ENCODE results near the gene PCDH17. TPM values are rescaled to one million over a fixed set of nuclear protein-coding genes. Genes with fewer than 3 reads are reported as not detected.

PCDH17 gene
- total RNA-seq, 1 experiment from 2014 or later = not detected

DNA sequence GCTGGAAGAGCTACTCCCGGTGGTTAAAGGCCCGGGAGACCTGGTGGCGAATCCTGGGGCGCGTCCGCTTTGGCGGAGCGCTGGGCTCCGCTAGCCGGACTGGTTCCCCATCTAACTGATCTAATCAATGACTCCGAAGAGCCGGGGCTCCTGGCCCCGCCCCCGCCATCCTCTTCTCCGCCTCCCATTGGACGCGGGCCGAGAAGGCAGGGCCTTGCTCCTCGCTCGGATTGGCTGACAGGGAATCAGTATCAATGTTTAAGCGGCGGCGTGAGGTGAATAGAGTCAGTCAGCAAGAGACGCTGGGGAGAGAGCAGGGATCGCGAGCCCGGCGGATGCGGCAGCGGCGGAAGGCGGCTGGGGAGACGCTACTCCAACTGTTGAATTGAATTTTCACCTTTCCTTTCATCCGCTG, 1.7 kb upstream of the PCDH17 start:
- CTCF ChIA-PET = interaction anchor here (0.6 to 0.7 kb wide), 2 partner anchors 42 to 1326 kb away, joined by 3 to 4 read pairs; no protein-coding TSS in a partner anchor
- Mint-ChIP-seq H3K9me3 (ENCODE audit: unreplicated experiment) (no peaks in the 10 kb centered on the region), H3K4me1 (ENCODE audit: insufficient read depth, unreplicated experiment) (peaks cover 10% of the 10 kb centered on the region), H3K27ac (ENCODE audit: low read depth, unreplicated experiment) (no peak overlapping the region), H3K4me3 (ENCODE audit: unreplicated experiment) (no peak overlapping the region), H3K36me3 (ENCODE audit: insufficient read depth, unreplicated experiment) (no peaks in the 10 kb centered on the region), H3K27me3 (ENCODE audit: insufficient read depth, unreplicated experiment) (peaks cover 44% of the 10 kb centered on the region)
- no TSS peak for BruUV-seq (replicated peaks)
- POLR2A ChIA-PET = no interaction called here
- intact Hi-C loops (cut with micrococcal nuclease) = loop anchor here (5.0 kb wide), 1 partner anchor 1332 kb away; no protein-coding TSS in a partner anchor
- DNase-seq (ENCODE audit: unreplicated experiment) = no peak
- TF ChIP-seq, protein P1, sequence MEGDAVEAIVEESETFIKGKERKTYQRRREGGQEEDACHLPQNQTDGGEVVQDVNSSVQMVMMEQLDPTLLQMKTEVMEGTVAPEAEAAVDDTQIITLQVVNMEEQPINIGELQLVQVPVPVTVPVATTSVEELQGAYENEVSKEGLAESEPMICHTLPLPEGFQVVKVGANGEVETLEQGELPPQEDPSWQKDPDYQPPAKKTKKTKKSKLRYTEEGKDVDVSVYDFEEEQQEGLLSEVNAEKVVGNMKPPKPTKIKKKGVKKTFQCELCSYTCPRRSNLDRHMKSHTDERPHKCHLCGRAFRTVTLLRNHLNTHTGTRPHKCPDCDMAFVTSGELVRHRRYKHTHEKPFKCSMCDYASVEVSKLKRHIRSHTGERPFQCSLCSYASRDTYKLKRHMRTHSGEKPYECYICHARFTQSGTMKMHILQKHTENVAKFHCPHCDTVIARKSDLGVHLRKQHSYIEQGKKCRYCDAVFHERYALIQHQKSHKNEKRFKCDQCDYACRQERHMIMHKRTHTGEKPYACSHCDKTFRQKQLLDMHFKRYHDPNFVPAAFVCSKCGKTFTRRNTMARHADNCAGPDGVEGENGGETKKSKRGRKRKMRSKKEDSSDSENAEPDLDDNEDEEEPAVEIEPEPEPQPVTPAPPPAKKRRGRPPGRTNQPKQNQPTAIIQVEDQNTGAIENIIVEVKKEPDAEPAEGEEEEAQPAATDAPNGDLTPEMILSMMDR (IDR thresholded peaks at IDR 0.05; ENCODE audit: unreplicated experiment) = no peak

DNA sequence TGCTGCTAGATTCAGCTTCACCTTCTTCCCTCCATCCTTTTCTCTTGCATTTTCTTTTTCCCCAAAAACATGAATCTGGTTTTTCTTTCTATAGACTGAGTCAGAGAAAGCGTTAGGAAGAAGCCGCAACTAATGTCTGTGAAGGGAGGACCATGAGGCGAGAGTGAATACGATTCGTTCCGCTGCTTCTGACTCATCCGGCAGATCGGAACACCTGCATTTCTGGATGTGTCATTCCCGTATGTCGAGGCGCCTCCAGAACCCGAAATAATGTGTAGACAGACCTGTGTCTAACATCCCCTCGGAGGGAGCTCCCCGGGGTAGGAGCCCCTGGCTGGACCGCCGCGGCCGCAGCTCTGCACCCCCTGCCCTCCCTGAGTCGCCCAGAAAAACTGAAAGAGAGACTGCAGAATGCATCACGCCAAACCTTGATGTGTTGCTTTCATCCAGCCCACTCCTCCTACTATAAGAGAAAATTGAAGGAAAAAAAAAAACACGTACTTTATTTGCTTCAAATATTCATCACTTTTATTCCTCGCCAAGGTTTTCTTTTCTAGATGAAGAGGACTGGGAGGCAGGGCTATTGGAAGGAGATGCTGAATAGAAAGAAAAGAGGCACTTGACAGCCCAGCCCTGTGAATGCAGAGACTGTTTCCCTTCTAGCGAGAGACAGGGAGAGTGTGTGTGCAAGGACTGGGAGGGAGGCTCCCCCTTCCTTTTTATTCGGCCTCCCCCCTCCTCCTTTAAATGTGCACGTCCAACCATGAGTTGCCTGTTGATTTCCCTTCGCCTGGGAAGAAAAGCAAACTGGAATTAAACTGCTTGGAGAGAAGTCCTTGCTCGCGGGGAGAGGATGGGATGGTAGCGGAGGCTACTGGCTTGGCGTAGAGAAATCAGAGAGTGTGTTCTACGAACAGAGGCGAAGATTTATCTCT, 616 bp upstream of the PCDH17 start:
- no peak for DNase-seq (ENCODE audit: unreplicated experiment)
- TF ChIP-seq, protein P1 (IDR thresholded peaks at IDR 0.05; ENCODE audit: unreplicated experiment) = no peak
- H3K4me3 Mint-ChIP-seq (ENCODE audit: unreplicated experiment) = peak overlapping the region; percentile 58
- intact Hi-C loops (cut with micrococcal nuclease) = no loop called here
- no TSS peak for BruUV-seq (replicated peaks)
- CTCF ChIA-PET = interaction anchor here (0.6 to 0.7 kb wide), 2 partner anchors 33 to 1324 kb away, joined by 3 to 4 read pairs; no protein-coding TSS in a partner anchor
- H3K9me3 Mint-ChIP-seq (ENCODE audit: unreplicated experiment) = no peaks in the 10 kb centered on the region
- POLR2A ChIA-PET = no interaction called here
- H3K27ac Mint-ChIP-seq (ENCODE audit: low read depth, unreplicated experiment) = no peak overlapping the region
- no peaks in the 10 kb centered on the region for H3K36me3 Mint-ChIP-seq (ENCODE audit: insufficient read depth, unreplicated experiment)
- peaks cover 44% of the 10 kb centered on the region for H3K27me3 Mint-ChIP-seq (ENCODE audit: insufficient read depth, unreplicated experiment)
- H3K4me1 Mint-ChIP-seq (ENCODE audit: insufficient read depth, unreplicated experiment) = peaks cover 10% of the 10 kb centered on the region

DNA sequence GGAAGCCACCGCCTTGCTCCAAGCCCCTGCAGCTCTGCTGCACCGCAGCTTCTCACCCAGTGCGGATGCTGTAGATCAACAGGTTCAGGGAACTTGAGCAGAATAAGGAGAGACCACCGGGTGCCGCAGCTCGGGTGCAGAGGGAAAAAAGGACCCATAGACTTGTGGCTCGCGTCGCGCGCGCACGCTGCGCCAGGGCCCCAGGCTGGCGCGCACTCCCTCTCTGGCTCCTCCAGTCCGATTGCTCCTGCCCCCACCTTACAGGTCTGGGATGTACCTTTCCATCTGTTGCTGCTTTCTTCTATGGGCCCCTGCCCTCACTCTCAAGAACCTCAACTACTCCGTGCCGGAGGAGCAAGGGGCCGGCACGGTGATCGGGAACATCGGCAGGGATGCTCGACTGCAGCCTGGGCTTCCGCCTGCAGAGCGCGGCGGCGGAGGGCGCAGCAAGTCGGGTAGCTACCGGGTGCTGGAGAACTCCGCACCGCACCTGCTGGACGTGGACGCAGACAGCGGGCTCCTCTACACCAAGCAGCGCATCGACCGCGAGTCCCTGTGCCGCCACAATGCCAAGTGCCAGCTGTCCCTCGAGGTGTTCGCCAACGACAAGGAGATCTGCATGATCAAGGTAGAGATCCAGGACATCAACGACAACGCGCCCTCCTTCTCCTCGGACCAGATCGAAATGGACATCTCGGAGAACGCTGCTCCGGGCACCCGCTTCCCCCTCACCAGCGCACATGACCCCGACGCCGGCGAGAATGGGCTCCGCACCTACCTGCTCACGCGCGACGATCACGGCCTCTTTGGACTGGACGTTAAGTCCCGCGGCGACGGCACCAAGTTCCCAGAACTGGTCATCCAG, 964 bp downstream of the PCDH17 start:
- TF ChIP-seq, protein P1 (IDR thresholded peaks at IDR 0.05; ENCODE audit: unreplicated experiment) = no peak
- H3K27me3 Mint-ChIP-seq (ENCODE audit: insufficient read depth, unreplicated experiment) = peaks cover 56% of the 10 kb centered on the region
- POLR2A ChIA-PET = no interaction called here
- H3K9me3 Mint-ChIP-seq (ENCODE audit: unreplicated experiment) = no peaks in the 10 kb centered on the region
- intact Hi-C loops (cut with micrococcal nuclease) = no loop called here
- H3K36me3 Mint-ChIP-seq (ENCODE audit: insufficient read depth, unreplicated experiment) = no peaks in the 10 kb centered on the region
- no TSS peak for BruUV-seq (replicated peaks)
- H3K4me3 Mint-ChIP-seq (ENCODE audit: unreplicated experiment) = no peak overlapping the region
- H3K27ac Mint-ChIP-seq (ENCODE audit: low read depth, unreplicated experiment) = no peak overlapping the region
- no peak for DNase-seq (ENCODE audit: unreplicated experiment)
- H3K4me1 Mint-ChIP-seq (ENCODE audit: insufficient read depth, unreplicated experiment) = peaks cover 10% of the 10 kb centered on the region
- CTCF ChIA-PET = interaction anchor here (0.6 to 1.5 kb wide), 3 partner anchors 8 to 1121 kb away, joined by 3 to 6 read pairs (median 3); no protein-coding TSS in a partner anchor

All from MCF 10A (cell line).